Tibial nerve (tissue), 4 donors: Measurements from ENCODE around the gene STYX.

Source experiments
- CTCF ChIP-seq, 5 experiments: fragments of 200-600 bp in 3 of 5; fragments of 450-650 bp in 2 of 5; sonication (generic) in 3 of 5; IDR thresholded peaks; one replicate each; pipeline ENCODE4 v1.5.1; 2016 to 2019; ENCODE audit warnings: antibody characterized with exemption in 5 of 5, mild to moderate bottlenecking in 3 of 5, moderate library complexity in 2 of 5
- EP300 ChIP-seq, 2 donors: sonication (generic); formaldehyde crosslinking; IDR thresholded peaks; one replicate each; pipeline ENCODE4 v1.6.1; 2017; ENCODE audit warnings: antibody characterized with exemption in 2 of 2, mild to moderate bottlenecking in 1 of 2
- POLR2A ChIP-seq, 2 donors: fragments of 450-650 bp; IDR thresholded peaks; one replicate each; pipeline ENCODE4 v1.6.1; 2017; ENCODE audit warnings: antibody characterized with exemption in 2 of 2, mild to moderate bottlenecking in 2 of 2, moderate library complexity in 2 of 2

GRCh38 chr14:52783206-52783605, 53.2 kb downstream of the STYX start:
- TF ChIP-seq CTCF (IDR thresholded peaks at IDR 0.05) (no peak), POLR2A (IDR thresholded peaks at IDR 0.05) (no peak), EP300 (IDR thresholded peaks at IDR 0.05) (no peak)
